Inflammatory macrophage treated with lipopolysaccharide for 1 hour (primary cell): ENCODE data around the gene TRABD.
"Not testable (repeated sequence)": the region's sequence is repeated elsewhere in the genome, so short reads cannot be mapped to it uniquely, and the experiment has no call there.

Source experiments
- DNase-seq, 2 donors: peaks; one replicate each; pipeline ENCODE4 v3.0.0-alpha.2; 2020 to 2022

The TRABD gene

DNA sequence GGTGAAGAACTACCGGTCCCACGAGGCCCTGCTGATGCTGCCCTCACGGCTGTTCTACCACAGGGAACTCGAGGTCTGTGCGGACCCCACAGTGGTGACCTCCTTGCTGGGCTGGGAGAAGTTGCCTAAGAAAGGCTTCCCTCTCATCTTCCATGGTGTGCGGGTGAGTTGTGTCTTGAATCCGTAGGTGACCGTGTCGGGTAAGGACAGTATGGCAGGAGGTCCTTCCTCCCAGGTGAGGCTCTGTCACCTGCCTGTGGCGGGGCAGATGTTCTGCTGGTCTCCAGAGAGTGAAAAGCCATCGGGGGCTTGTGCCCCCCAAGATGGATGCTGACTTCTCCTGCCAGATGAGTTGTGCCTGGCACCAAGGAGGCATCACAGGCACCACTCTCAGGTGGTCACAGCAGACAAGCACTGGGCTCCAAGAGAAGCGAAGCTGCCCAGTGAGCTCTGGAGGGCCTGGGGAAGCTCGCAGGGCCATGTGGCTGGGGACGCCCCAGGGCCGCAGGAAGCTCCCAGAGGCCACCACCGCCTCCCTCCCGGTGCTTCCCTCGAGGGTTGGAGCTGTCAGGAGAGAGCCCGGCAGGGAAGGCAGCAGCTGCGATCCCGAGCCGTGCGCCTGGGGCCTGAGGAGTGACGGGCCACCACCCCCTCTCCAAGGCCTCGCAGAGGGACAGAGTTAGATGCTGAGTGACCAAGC is 32.5 kb upstream of the TRABD start:
- no peak for DNase-seq

DNA sequence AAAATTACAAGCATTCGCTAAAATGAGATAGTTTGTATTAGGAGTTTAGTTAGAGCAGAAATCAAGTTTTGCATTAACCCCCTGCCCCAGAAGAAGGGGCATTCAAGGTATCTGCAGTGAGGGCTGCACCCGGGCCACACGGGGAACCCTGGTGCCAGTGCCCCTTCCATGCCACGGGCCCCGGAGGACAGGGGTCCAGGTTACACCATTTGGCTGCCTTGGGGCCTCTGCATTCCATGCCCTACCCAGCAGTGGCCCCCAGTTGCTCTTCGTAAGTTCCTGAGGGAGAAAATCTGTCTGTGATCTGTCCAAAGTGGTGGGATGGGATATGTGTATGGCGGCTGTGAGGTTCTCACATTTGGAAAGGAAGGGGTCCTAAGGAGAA is 32.0 kb upstream of the TRABD start:
- DNase-seq = no peak

DNA sequence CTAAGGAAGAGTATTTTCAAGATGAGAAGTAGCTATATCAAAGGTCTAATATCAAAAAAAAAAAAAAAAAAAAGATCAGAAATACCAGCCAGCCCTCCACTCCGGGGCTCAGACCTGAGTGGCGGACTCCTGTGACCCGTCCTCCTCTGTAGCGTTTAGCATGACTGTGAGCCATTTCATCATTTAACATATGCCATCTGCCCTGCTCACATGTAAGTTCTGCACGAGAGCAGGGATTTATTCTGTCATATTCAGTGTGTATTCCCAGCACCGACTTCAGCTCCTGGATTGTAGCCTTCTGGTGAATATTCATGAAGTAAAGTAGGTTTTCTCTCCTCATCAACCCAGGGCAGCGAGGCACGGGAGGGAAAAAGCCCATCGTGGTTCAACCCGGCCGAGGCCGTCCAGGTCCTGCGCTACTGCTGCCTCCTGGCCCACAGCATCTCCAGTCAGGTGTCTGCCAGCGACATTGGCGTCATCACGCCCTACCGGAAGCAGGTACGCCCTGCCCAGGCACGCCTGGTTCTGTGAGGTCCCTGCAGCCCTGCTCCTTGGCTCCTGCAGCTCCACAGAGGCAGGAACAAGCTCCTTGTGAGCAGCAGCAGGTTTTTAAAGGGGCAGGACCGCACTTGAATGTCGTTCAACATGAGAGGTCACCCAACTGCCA is 27.9 kb upstream of the TRABD start:
- no peak for DNase-seq

DNA sequence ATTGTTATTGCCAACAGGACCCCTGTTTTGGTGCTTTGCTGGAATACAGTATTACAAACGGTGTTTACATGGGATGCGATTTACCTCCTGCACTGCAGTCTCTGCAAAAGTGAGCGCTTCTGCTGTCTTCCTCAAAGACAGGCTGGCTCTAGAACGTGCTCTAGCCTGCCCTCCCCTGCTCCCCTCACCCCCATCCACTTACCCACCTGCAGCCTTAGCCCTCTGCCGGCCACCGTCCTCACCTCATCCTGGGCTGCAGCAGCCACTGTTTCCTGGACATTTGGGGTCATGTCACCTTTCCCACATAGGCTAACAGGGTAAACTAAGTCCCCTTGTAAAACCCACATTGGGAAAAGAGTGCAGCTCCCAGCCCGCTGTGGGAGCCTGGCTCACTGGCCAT is 24.8 kb upstream of the TRABD start:
- DNase-seq = no peak

DNA sequence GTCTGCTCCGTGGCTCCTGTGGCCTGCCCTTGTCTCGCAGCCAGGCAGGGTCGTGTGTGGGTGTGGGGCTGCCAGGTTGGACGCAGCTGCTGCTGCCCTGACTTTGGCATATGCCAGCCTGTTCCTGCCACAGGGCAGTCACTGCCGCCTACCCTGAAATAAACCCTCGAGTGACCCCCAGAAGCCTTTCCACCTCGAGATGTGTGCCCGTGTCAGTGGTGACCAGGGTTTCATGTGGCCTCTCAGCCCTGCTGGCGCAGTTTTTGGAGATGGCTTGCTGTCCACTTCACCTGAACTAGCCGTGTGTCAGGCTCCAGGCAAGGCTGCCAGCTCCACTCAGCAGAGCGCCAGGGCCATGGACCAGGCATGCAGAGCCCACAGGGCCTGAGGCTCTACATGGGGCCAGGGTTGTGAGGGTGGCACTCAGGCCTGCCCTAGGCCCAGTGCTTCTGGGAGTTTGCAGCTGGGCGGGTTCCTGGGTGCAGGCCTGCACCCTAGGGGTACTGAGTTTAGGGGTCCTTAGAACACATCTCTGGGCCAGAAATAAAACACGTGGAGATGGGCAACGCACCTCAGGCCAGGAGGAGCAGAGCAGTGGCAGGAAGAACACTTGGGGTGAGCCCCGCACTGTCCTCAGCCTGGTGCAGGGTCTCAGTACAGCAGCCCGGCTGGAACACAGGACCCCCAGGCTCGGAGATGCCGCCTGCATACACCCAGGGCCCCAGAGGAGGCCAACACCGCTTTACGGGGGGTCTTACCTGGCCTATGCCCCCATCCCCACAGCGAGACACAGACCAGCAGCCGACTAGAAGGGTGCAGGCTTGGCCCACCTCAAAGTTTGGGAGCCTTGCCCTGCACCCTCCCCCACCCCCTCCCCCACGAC is 24.0 kb upstream of the TRABD start:
- DNase-seq = no peak

DNA sequence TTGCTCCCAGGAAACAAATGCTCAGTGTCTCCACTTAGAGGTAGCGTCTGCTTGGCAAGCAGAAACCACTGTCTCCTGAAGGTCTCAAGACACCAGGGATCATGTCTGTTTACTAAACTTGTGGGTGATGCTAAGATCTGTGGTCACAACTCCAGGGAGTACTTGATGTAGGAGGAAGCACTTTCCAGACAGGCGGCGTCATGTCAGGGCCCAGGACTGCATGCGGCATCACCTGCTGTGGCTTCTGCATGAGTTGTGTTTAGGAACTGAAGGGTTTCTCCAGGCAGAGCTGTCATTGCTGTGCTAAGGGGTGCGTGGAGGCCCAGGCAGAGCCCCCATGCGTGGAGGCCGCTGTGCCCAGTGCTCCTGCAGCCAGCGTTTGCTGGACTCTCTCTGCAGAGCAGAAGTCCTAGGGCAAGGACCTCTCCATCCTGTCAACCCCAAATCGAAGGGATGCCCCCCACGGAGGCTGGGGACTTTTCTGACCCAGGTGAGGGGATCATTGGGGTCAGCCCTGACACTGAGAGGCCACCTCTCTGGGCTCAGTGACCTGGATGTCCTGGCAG is 23.2 kb upstream of the TRABD start:
- no peak for DNase-seq

DNA sequence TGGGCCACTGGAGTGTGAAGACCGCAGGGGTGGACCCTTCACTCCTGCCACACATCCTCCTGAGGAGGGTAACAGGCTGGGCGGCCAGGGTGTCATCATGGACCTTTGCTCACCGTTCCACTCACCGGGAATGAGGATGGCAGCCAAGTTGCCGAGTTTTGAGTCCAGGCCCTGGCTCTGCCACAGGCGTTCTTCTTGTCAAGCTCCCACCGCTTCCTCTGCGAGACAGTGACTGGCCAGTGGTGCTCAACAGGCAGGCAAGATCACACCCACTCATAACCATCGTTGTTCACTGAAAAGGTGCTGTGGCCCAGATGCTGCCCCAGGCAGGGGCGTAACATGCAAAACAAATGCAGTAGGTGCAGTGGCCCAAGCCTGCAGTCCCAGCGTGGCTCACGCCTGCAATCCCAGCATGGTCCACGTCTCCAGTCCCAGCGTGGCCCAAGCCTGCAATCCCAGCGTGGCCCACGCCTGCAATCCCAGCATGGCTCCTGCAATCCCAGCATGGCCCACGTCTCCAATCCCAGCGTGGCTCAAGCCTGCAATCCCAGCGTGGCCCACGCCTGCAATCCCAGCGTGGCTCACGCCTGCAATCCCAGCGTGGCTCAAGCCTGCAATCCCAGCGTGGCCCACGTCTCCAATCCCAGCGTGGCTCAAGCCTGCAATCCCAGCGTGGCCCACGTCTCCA is 20.1 kb upstream of the TRABD start:
- no peak for DNase-seq

DNA sequence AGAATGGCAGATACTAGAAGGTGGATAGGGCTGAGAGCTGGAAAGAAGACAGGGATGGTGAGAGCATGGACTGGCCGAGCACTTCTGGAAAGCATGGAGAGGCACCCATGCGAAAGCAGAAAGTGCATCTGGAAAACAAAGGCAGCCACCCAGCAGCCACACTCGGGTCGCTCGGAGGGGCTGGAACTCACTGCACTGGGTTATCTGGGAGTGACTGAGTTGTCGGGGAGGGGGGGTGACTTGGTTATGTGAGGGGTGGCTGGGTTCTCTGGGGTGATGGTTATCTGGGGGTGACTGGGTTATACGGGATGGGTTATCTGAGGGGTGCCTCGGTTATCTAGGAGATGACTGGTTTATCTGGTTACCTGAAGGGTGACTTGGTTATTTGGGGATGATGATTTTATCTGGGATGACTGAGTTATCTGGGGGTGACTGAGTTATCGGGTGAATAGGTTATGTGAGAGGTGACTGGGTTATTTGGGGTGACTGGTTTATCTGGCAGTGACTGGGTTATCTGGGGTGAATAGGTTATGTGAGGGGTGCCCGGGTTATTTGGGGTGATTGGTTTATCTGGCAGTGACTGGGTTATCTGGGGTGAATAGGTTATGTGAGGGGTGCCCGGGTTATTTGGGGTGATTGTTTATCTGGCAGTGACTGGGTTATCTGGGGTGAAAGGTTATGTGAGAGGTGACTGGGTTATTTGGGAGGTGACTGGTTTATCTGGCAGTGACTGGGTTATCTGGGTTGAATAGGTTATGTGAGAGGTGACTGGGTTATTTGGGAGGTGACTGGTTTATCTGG is 17.8 kb upstream of the TRABD start:
- no peak for DNase-seq

DNA sequence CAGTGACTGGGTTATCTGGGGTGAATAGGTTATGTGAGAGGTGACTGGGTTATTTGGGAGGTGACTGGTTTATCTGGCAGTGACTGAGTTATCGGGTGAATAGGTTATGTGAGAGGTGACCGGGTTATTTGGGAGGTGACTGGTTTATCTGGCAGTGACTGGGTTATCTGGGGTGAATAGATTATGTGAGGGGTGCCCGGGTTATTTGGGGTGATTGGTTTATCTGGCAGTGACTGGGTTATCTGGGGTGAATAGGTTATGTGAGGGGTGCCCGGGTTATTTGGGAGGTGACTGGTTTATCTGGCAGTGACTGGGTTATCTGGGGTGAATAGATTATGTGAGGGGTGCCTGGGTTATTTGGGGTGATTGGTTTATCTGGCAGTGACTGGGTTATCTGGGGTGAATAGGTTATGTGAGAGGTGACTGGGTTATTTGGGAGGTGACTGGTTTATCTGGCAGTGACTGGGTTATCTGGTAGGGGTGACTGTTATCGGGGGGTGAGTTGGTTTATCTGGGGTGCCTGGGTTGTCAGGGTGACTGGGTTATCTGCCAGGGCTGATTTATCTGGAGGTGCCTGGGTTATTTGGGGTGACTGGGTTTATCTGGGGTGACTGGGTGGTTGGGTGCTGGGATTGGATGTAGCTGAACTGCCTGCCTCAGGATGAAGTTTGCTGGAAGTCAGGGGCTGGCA is 17.1 kb upstream of the TRABD start:
- DNase-seq = not testable (repeated sequence)

DNA sequence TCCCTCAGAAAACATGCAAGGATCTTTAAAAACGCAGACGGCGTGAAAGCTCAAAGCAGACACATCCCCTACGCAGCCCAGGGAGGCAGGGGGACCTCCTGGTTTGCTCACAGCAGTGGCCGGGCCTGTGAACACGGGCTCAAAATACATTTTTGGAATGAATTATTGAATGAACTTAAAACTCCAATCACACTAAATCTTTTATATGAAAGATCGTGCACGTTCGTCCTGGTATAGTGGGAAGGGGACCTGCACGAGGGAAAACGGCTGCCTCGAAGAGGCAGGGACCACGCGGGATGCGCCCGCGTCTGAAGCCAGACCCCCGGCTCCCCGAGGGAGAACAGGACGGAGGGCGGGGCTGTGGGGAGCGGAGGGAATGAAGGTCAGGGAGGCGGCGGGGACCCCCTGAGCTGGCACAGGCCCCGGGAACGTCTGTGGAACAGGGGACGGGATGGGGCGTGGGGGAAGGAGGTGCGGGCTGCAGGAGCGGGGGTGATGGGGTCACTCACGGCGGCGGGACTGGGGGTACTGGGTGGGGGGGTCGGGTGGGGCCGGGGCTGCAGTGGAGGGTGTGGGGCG is 16.4 kb upstream of the TRABD start:
- DNase-seq = no peak

DNA sequence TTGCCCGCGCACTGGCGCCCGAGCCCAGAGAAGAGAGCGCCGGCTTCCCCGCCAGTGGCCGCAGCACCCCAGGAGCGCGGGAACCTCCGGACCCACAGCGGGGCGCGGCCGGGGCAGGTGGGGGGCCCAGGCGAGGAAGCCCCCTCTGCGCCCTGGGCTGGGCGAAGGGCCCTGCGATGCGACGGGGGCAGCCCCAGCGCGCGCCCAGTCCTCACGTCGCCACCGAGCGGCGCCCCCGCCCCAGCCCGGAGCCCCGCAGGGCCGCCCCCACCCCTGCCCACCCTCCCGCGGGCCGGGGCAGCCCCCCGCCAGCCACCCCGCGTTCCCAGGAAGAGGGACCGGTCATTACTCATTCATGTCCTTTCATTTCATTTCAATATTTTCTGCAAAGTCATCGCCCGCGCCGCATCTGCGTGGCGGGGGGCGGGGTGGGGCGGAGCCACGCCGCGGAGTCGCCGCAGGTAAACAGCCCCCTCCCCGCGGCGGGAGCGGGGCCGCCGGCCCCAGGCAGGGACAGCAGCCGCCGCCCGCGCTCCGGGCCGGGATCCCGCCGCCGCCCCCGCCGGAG is 15.9 kb upstream of the TRABD start:
- peak in 1 of 2 donors; percentile 26 for DNase-seq

DNA sequence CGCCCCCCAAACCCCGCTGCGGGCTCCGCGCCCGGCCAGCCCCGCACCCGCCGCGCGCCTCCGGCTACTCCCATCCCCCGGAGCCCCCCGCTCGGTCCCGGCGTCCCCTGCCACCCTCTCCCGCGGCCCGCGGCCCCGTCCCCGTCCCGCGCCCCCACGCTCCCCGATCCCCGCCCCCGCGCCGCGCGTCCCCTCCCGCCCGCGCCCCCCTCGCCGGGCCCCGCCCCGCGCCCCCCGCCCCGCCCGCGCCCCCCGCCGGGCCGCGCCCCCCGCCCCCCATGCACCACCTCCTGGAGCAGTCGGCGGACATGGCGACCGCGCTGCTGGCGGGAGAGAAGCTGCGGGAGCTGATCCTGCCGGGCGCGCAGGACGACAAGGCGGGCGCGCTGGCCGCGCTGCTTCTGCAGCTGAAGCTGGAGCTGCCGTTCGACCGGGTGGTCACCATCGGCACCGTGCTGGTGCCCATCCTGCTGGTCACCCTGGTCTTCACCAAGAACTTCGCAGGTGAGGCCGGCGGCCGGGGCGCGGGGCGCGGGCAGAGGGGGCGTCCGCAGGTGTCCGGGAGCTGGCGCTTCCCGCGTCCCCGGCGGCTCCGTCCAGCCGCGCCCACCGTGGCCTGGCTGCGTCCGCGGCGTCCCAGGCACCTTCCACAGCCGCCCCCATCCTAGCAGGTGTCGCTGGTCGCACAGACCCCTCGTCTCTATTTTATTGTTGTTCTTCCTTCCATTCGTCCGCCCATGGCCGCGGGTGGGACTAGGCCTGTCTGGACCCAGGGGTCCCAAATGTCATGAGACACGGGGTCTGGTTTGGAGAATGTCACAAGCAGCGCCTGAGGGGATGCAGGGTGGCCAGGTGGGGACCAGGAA is 15.0 kb upstream of the TRABD start, which contains the start of gene PANX2:
TSS of gene PANX2 (plus strand) at position 279 of the 866 bp plus-strand sequence. CDS start at position 279, 0 bp downstream.
- no peak for DNase-seq

DNA sequence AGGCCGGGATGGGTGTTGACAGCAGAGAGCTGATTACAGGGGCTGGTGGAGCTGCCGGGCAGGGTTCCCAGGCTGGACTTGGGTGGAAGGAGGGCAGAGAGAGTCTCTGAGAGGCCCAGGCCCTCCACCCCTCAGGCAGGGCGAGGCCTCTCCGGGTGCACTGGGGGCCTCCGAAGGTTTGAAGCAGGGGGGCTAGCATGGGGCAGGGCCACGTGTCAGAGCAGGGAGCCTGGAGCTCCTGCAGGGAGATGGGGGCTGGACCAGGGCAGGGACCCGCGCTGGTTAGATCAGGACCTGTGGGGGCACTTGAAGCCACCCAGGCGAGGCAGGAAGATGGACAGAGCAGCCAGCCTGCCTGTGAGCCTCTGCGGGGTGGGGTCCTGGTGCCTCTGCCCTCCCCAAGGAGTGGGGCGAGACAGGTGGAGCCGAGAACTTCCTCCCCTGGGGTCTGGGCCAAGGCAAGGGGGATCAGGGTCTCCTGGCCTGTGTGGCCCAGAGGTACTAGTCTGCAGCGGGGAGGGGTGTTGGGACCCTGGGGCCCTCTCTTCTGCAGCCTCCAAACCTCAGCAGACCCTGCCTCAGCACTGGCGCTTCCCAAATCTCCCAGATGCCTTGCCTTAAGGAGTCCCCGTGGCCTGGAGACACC is 14.3 kb upstream of the TRABD start:
- no peak for DNase-seq

DNA sequence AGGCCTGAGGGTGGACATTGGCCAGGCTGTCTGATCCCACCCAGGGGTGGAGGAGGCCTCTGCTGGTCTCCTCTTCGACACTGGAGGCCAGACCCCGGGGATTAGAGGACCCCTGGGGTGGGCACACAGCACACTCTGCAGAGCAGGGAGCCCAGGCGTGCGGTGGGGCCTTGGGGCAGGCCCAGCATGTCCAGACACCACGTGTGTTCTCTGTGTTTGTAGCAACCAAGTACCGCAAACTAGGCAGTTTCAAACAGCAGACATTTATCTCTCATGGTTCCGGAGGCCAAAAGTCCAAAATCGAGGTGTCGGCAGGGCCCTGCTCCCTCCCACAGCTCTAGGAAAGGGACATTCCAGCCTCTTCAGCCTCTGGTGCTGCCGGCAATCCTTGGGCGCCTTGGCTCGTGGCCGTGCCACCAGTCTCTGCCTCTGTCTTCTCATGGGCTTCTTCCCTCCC is 13.7 kb upstream of the TRABD start:
- no peak for DNase-seq

DNA sequence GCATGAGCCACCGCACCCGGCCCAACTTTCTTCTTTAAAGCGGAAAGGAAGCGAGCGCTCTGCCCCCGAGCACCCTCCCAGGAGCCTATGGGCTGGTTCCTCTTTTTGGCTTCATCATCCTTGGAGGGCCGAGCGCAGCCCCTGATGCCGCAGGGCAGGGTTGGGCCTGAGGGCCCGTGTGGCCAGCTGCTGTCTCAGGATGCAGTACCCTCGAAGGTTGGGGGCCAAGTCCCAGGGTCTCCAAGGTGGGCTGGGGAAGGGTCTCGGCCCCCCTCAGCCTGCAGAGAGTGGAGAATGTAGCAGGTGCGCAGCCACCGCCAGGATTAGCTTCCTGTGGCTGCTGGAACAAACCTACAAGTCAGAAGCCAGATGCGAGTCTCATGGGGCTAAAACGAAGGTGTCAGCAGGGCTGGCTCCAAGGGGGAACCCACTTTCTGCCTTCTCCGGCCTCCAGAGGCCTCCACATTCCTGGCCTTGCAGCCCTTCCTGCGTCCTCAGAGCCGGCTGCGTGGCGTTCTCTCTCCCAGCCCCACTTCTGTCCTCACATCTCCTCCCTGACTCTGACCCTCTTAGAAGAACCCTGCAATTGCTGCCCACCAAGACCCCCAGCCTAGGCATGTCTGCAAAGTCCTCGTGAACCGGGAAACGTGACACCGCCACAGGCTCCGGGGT is 12.3 kb upstream of the TRABD start:
- DNase-seq = peak; percentile 41 to 58

DNA sequence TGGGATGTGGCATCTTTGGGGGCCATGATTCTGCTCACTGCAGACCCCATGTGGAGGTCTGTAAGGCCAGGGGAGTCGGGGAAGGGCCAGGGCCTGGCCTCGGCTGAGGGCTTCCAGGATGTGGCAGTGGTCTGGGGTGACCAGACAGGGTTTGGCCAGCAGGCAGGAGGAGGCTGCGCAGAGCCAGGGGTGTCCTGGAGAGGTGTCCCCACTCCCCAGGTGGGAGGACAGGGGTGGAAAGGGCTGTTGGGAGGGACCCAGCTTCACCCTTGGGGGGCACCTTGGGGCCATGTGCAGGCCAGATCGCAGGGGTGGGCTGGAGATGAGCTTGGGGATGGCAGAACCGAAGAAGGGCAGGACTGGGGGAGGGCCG is 11.7 kb upstream of the TRABD start:
- no peak for DNase-seq

DNA sequence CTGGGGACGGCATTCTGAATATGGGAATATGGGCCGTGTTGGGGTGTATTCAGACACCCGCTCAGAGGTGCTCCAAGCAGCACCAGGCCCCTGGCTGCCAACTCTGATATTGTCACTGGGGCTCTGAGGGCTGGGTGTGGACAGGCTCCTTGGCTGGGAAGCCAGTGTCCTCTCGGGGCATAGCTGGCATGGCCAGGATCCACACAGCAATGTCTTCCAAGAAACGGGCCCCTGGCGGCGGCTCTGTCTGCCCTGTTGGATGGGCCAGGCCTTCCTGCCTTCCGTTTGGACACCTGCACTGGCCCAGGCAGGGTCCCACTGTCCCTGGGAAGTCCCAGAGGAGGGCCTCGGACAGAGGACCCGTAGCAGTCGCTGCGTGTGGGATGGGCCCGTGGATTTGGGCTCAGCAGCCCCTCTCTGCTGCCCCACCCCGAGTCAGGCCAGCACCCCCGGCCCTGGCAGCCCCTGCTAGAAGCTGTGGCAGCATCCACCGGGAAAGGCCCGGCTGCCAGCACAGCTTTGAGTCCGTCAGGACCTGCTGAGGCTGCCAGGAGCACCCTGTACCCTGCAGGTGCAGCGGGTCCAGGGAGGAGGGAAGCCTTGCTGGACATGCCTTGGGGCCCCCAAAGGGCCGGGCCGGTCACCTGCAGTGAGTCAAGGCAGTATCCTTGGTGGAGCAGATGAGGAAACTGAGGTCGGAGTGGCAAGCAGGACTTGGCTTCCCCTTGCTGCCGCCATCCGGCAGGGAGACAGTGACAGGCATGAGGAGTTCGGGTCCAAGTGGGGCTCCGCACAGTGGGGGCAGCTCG is 11.1 kb upstream of the TRABD start:
- DNase-seq = no peak

DNA sequence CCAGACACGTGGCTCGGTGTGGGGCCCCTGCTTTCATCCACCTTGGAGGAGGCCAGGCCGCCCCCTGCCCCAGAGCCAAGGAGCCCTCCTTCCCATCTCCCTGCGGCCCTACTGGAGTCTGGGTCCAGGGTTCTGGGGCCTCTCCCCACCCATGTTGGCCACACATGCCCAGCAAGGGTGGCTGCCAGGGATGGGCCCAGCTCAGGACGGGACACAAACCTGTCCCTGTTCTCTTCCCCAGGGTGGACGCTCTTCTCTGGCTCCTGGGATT is 10.6 kb upstream of the TRABD start:
- DNase-seq = no peak
